Kidney tubule cell (primary cell): ENCODE results near the gene TXNRD1.
"Not testable (repeated sequence)": the region's sequence is repeated elsewhere in the genome, so short reads cannot be mapped to it uniquely, and the experiment has no call there.

Experiments used
- DNase-seq: peaks from one replicate; pipeline ENCODE4 v3.0.0-alpha.2; 2018; ENCODE audit warnings: low spot score

Gene TXNRD1

DNA sequence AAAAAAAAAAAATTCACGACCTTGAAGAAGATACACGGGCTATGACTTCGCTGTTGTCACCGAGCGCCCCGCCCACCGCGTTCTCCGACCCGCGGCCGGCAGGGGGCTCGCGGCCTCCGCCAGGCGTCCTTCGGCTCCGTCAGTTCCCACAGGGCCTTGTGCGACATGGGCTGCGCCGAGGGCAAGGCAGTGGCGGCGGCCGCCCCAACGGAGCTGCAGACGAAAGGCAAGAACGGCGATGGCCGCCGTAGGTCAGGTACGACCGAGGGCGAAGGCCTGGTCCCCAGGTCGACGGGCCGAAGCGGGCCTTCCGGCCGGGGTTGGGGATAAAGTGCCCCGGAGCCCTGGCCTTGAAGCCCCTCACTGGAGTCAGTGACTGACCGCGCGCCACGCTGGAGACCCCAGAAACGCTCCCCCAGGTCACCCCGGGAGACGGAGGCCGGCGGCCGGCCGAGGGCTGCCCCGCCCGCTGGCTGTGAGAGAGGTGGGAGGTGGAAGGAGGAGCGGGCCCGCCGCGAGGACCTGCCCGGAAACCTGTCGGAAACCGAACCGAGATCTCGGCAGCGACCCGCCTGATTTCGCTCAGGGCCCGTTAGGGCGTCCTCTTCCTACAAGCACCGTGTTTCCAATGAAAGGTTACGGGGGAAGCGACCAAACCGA is at the start of gene TXNRD1:
TXNRD1 (plus strand) TSS at position 142 of the 660 bp plus-strand sequence; CDS start at position 166, 24 bp downstream.
- peak; percentile 89 for DNase-seq

DNA sequence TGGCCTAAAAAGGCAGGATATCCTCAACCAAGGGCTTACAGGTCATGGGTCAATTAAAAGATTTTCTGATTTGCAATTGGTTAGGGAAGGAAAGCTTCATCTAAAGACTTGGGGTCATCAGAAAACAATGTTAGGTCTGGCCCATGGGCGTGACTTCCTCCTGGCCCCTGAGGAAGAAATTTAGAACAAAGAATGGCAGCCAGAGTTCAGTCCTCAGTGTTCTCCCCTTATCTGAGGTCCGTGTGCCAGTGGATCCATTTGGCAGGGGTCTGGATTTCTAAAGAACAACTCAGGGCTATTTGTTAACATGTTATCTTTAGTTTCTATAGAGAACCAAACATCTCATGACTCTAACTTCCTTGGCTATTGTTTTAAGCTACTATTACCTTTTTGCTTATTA is 49.8 kb upstream of the TXNRD1 start:
- no peak for DNase-seq

DNA sequence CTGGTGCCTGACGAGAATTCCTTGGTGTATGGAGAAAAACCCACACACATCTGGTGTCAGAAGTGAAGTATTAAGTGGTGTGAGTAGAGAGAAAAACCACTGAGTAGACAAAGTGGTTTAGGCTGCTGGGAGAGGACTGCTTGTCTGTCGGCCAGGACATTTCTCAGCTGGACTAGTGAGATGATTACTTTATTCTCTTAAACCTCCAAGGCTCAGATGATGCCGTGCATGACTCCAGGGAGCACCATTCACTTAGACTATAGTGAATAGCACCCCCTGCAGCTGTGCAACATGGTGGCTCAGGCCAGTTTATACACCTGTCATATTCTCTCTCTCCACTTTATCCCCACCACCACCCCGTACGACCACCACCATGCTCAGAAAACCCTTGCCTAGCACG is 49.1 kb upstream of the TXNRD1 start:
- DNase-seq, result no peak

DNA sequence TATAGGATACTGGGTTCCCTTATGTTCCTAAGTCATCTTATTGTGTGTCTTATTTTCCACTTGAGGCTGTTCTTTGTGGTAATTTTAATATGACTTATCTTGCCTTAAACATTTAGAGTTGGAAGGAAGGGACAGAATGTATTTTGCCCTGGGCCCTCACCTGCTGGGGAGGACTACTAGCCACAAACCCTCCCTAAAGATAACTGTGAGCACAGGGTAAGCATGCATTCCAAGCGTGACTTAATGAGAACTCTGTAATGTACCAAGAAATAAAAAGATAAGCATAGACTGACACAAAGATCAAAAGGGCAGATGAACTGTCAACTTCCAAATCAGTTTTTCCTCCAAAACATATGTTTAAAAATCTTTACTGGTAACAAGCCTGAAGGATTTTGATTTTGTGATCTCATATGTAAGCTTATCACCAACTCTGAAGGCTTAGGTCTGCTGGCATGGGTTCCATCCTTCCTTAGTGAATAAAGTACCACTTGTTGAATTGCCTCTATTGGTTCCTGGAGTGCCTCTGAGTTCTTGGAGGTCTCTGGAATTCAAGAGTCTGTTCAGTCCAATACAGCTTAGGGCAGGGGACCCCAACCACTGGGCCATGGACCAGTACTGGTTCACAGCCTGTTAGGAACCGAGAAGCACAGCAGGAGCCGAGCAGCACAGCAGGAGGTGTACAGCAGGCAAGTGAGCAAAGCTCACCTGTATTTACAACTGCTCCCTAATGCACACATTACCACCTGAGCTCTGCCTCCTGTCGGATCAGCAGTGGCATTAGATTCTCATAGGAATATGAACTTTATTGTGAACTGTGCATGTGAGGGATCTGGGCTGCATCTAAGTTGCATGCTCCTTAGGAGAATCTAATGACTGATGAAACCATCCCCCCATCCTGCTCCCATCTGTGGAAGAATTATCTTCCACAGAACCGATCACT is 47.8 kb upstream of the TXNRD1 start:
- no peak for DNase-seq

DNA sequence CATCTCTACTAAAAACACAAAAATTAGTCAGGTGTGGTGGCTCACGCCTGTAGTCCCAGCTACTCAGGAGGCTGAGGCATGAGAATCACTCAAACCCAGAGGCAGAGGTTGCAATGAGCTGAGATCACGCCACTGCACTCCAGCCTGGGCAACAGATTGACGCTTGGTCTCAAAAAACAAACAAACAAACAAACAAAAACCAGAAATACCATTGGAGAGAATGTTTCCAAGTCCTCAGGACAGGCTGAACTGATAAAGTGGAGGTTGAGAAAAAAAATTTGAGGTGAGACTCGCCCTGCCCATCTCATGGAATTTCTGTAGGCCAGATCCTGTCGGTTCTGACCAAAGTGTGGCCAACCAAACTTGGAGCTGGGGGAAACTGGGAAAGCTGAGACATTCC is 47.0 kb upstream of the TXNRD1 start:
- no peak for DNase-seq

DNA sequence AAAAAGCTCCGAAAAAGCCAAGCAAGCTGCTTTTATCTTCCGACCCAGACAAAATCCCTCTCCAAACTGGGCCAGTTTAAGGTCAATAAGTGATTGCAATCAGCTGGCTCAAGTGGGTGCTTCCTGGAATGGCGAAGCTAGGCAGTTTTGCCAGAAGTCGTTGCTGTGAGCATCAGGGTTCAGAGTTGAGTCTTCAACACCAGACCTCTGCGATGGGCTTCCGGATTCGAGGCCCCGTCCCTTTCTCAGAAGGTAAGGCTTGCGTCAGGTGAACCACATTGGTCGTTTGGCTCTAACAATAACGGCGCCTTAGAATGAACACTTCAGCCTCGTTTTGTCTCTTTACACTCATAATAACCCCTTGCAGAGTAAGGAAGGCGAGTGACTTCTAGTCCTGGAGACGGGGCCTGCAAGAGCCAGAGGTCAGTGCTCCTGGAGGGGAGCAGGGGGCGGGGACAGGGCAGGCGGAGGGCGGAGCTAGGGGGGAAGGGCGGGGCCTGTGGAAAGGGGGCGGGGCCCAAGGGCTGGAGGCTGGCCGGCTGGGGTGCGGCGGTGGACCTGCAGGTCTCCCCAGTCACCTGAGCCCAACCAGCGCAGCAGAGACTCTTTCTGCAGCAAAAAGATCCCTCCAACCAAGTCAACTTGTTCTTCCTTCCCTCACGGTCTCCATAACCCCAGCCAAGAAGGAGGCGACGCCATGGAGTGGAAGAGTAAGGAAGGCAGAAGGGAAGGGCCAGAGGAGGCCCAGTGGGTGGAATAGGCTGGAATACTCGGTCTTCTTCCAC is 43.6 kb upstream of the TXNRD1 start:
- DNase-seq, result no peak

DNA sequence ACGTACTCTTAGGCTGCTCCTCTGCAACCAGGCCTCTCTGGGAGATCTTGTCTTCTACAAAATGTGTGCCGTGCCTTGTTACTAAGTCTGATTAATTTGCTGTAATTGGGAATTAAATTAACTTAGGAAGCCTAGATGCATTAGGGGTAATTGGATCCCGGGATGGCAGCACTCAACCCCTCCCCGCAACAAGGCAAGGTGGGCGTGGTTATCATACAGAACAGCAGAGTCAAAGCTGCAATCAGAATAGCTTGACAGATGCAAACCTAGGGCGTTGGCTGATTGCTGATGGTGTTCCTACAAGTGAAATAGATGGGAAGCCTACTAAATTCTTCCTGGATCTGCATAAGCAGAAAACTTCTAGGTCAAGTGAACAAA is 43.0 kb upstream of the TXNRD1 start:
- DNase-seq, result no peak

DNA sequence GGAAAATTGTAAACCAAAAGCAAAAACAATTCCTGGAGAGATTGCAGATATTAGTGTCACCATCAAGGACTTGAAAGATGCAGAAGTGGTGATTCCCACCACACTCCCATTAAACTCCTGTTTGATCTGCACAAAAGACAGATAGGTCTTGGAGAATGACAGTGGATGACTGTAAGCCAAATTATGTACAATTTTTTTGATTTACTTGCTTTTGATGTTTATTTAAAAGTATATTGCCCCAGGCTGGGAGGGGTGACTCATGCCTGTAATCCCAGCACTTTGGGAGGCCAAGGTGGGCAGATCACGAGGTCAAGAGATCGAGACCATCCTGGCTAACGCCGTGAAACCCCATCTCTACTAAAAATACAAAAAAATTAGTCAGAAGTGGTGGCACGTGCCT is 41.8 kb upstream of the TXNRD1 start:
- DNase-seq, result not testable (repeated sequence)

DNA sequence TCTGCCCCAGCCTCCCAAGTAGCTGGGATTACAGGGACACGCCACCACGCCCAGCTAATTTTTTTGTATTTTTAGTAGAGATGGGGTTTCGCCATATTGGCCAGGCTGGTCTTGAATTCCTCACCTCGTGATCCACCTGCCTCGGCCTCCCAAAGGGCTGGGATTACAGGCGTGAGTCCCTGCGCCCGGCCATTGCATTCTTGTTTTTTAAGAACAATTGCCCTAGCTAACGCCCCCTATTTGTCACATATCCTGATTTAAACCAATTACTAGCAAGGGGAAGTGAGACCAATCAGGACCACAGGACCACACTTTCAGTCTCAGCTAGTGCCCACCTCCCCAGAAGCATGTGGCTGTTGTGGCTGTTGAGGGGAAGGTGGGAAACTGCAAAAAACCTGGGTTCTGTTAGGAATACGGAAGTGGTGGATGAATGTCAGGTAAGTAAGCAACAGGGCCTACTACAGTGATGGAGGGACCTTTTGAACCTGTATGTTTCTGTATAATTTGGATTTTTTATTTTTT is 39.8 kb upstream of the TXNRD1 start:
- DNase-seq, result no peak

DNA sequence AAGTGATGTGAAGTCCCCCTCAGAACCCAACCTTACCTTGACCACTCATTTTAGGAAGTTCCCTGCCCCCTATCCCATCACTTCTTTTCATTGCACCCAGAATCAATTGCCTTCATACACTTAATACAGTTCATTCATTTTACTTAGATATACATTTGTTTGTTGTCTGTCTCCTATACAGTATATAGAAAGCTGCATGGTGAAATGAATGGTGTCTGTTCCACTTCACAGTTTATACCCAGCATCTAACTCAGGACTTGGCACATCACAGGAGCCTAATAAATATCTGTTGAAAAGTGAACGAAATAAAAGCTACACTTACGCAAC is 38.3 kb upstream of the TXNRD1 start:
- no peak for DNase-seq

DNA sequence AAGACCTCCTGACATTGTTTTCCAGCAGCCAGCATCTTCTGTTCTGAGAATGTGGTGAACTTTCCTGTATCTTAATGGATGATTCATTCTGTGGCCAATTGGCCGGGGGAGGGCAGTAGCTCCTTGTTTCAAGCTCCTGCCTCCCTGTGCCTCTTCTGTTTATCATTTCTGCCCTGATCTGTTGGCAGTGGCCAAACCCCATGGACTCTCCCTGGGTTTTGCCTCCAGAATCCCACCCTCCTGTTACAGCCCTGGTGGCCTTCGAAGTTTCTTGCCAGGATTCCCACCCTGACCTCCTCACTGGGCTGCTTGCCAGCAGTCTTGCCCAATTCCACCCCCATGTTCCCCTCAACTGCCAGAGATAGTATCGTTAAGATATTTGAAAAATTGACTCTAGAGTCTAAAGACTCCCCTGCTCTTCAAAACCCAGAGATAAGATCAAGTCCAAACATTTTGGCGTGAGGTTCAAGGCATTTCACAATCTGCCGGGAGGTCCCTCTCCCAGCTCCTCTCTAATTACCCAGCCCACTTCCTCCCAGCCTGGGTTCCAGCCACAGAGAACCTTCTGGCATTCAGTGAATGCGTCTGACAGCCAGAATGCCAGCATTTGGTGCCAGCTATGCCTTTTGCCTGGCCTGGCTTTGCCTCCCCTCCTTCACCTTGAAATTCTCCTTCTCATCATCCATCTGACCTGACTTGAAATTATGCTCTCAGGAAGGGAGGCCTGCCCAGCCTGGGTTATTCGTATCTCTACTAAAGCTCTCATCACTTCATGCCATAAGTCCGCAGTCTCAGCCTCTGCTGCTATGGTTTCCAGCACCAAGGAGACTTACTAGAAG is 37.7 kb upstream of the TXNRD1 start:
- peak; percentile 81 for DNase-seq

DNA sequence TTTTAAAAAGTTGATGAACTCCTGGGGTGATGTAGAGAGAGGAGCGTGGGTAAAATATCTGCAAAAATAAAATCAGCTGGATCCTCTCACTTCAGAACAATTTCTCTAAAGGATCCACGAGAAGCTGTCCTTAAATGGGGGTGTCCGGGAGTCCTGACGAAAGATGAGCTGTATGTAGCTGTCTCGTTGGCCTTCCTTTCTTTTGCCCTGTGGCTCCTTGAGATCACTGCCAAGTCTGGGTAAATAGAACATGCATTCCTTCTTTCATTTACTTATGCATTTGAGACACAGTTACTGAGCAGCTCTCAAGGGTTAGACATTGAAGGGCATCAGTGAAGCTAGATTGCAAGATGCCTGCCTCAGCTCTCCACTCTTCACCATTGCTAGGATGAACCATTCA is 35.2 kb upstream of the TXNRD1 start:
- no peak for DNase-seq

DNA sequence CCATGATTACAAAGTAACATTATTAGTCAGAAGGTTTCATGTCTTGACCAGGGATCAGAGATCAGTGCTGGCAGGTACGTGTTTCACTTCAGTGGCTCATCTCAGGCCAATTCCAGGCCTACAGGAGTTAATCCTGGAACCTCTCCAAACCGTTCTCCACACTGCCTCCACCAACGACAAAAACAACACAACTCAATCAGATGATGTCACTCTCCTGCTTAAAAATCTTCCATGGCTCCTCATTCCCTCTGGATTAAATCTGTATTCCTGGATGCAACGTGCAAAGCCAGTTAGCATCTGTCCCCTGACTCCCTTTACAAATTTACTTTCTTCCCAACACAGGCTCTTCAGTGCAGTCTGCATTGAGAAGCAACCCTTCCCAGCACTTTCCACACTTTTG is 34.3 kb upstream of the TXNRD1 start:
- DNase-seq, result peak; percentile 82

DNA sequence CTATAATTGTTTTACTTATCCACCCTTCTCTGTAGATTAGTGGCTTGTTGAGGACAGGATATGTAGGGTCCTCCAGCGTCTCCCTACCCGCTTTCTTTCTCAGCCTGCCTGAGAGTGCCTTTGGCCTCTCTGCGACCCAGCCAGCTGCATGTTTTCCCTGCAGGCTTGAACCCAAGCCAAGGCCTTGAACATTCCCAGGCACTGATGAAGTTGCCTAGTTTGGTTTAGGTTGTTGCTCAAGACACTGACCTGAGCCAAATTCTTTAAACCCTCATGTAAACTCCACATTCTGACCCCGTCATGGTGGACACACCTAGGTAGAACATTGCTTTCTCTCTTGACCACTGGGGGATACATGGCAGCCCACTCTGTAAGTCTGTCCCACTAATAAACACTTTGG is 33.4 kb upstream of the TXNRD1 start:
- peak; percentile 11 for DNase-seq

DNA sequence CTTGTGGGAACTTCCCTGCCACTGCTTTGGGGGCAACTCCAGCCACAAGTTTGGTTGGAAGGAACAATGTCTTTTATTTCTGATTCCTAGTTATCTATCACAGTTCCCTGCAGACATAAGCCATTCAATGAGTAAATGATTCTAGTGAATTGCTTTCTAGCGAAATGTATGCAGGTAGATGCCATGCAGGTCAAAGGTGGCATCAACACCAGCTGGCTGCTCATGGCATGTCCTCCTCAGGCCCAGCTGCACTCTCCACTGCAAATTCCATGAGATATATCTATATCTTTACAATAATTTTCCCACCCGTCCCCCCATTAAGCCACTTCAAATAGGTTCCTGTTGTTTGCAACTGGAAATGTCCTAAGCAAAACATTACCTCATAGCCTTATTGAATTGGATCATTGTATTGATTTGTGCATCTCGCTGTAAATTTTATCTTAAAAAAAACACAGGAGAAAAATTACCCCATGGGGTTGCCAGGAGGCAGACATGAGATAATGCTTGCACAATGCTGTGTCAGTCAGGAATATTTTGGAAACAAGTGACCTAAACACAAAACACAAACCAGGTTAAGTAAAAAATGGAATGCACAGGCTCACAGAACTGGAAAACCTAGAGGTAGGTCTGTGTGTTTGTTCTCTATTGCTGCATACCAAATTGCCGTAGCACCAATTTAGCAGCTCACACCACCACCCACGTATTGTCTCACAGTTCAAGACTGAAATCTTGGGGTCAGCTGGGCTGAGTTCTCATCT is 32.8 kb upstream of the TXNRD1 start:
- DNase-seq, result no peak

DNA sequence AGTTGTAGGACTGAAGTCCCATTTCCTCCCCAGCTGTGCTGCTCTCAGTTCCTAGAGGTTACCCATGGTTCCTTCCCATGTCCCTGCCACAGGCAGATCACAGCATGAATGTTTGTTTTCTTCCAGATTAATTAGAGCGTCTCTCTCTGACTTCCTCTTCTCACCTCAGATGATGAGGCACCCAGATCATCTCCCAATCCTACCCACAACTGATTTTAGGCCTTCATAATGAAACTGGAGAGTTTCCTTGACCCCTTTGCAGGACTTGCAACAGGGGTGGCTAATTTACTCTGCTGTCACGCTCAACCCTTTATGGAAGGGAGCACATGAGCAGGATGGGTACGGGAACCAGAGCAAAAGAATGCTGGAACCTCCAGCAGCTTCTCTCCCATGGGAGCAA is 32.1 kb upstream of the TXNRD1 start:
- no peak for DNase-seq

DNA sequence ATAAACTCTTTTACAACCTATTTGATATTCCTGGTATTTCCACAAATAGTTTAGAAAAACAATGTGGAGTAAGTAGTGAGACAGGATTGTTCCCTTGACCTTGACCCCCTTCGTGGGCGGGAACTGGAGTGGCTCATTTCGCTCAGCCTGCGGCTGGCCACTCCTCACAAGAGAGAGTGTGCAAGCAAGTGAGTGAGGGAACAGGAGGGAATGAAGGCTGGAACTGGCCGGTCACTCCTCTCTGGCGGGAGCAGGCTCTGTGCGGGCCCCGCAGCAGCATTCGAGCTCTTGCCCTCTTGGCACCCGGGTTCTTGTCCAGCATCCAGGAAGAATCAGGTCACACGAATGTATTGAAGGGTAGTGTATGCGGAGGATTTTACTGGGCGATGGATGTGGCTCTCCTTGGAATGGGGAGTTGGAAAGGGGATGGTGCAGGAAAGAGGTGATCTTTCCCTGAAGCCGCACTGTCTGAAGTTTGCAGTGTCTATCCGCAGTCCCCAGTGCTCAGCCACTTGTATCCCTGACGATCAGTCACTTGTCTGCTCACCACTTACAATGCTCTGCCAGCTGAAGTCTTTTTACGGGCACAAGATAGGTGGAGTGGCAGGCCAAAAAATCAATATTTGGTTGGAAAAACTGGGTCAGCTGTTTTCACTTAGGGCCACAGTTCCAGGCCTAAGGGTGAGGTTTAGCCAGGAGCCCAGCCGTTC is 28.0 kb upstream of the TXNRD1 start:
- DNase-seq, result no peak

DNA sequence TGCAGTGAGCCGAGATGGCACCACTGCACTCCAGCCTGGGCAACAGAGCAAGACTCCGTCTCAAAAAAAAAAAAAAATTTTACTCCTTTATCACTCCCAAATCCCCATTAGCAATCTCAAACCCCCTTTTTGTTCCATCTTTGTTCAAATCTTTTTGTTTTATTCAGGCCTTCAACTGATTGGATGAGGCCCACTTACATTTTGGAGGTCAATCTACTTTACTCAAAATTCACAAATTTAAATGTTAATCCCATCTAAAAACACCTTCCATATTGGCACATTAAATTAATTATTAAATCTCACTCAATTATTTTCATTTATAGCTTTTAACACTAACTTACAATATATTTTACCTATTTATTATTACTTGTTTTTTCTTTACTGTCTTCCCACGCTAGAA is 27.0 kb upstream of the TXNRD1 start:
- no peak for DNase-seq

DNA sequence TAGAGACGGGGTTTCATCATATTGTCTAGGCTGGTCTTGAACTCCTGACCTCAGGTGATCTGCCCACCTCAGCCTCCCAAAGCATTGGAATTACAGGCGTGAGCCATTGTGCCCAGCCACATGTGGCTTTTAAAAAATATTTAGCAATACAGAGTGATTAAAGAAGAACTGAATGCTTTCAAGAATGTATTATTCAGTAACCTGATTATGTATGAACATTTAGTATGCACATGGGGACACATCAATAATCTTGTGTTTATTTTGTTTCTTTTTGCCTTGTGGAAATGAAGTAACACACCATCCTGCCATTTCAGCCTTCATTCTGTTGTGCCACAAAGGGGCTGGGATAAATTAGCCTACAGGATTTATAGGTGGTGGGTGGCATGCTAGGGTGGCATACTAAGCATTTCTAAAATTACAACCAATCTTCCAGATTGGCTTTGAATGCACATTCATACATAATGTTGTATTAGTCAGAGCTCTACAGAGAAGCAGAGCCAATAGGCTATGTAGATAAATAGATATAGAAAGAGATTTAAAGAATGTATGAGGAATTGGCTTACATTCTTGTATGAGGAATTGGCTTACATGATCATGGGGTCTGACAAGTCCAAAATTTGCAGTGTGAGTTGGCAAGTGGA is 25.5 kb upstream of the TXNRD1 start:
- DNase-seq, result no peak
